C4-2B (cell line): ENCODE results near the gene SLC28A1.

Source experiments
- ZFX ChIP-seq: fragments of 450-650 bp; IDR thresholded peaks from 2 replicates; pipeline ENCODE4 v1.6.1; 2017
- TF ChIP-seq, protein P1 (sequence below): fragments of 450-650 bp; conservative IDR thresholded peaks from 2 replicates; pipeline ENCODE4 v1.5.1; 2017; ENCODE audit warnings: mild to moderate bottlenecking

DNA sequence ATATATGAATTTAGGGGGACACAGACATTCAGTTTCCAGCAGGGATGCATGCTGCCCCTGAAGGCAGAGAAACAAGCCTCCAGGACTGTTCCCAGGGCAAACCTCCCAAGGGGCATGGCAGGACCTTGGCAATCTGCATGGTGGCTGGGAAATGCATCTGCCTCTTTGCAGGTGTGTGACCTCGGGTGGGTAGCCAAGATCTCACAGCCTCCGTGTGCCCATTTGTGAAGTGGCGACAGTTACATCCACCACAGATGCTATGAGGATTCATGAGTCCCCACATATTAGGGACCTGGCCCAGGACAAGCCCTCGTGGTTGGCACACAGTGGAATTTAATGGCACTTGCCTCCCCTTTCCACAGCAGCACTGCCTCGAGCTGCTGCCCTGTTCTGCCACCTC lies 29.9 kb downstream of the SLC28A1 start:
- TF ChIP-seq, protein P1, sequence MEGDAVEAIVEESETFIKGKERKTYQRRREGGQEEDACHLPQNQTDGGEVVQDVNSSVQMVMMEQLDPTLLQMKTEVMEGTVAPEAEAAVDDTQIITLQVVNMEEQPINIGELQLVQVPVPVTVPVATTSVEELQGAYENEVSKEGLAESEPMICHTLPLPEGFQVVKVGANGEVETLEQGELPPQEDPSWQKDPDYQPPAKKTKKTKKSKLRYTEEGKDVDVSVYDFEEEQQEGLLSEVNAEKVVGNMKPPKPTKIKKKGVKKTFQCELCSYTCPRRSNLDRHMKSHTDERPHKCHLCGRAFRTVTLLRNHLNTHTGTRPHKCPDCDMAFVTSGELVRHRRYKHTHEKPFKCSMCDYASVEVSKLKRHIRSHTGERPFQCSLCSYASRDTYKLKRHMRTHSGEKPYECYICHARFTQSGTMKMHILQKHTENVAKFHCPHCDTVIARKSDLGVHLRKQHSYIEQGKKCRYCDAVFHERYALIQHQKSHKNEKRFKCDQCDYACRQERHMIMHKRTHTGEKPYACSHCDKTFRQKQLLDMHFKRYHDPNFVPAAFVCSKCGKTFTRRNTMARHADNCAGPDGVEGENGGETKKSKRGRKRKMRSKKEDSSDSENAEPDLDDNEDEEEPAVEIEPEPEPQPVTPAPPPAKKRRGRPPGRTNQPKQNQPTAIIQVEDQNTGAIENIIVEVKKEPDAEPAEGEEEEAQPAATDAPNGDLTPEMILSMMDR, result no peak
- no peak for TF ChIP-seq ZFX
